GM19455 (cell line): ENCODE measurements around the gene PID1.

Experiments
- ATAC-seq: cut with Tn5 transposase; IDR thresholded peaks from one replicate; pipeline ENCODE4 v1.9.1; 2021; ENCODE audit not compliant: unreplicated experiment

PID1 gene

DNA sequence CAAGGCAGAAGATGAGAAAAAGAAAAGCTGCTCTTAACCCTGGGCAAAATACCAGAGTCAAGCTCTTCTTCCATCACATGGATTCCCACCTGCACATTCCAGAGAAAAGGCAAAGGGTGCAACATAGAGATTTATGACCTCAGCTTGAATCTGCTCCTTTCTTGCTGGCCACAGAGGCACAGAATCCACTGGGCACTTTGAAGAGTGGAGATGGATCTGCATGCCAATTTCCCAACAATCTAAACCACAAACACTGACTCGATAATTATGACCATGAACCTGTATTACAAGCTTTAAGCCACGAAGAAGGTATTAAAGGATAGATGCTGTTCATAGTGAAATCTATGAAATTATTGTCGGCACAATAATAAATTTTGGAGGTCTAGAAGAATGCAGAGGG, 237.3 kb downstream of the PID1 start:
- no peak for ATAC-seq

GRCh38 chr2:229032608-229033234, 238.4 kb downstream of the PID1 start:
- no peak for ATAC-seq

DNA sequence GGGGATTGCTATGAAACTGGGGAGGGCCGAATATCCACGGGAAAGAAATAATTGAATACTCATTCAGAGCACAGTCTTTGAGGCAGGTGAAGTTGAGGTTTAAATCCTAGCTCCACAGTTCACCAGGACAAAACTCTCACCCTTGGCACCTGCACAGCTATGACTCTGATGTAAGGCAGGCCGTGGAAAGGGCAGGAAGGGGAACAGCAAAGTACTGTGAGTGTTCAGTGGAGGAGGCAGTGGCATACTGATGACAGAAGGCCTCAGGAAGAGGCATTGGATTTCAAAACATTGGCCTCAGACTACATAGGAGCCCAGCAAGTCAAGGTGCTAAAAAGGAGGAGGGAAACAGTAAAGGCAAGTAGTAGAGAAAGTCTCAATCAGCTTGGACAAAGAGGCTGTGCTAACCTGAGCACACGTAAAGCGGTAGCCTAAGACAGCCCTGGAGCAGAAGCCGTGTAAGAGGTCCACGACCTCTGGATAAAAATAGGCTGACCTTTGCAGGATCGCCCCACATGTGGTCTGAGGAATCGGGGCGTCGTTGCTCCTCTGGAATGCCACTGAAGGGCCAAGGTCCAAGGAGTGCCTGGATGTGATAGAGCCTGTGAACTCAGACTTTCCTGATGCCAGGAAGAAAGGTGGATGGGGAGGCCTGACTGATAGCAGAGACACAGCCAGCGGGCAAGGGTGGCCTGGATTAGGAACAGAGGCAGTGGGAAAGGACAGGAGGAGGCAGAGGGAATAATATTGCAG, 243.6 kb downstream of the PID1 start:
- ATAC-seq, result no peak

GRCh38 chr2:229025653-229026052, 245.4 kb downstream of the PID1 start:
- ATAC-seq, result no peak

DNA sequence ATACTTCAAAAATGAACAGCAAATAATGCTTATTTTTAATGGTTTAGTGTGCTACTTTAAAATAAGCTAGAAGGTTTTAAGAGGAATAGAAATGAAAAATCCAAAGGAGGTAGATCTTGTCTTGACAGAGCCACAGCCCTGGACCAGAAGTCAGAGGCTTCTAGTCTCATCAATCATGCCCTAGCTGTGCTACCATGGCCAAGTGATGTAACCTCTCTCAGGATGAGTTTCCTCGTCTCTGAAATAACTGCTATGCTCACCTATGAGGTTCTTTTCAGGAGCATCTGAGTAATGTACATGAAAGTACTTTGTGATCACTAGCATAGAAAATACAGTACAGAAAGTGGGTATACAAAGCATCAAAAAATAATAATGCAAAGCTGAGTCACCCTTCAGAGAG, 248.4 kb downstream of the PID1 start:
- no peak for ATAC-seq

GRCh38 chr2:229022071-229022470, 249.0 kb downstream of the PID1 start:
- ATAC-seq, result no peak

- ATAC-seq, result no peak
Observed at GRCh38 chr2:229009816-229010215, 261.3 kb downstream of the PID1 start.

DNA sequence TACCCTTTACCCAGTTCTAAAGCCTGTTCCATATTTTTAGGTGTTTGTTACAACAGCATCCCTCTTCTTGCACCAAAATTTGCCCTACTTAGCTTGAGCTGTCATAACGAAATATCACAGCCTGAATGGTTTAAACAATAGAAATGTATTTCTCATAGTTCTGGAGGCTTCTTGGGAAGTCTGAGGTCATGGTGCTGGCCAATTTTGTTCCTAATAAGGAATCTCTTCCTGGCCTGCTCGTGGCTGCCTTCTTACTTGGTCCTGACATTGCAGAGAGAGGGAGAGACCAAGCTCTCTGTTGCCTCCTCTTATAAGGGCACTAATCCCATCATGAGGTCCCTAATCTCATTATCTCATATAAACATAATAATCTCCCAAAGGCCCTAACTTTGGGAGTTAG, 267.8 kb downstream of the PID1 start:
- ATAC-seq, result no peak

GRCh38 chr2:229001196-229001595, 269.9 kb downstream of the PID1 start:
- no peak for ATAC-seq

DNA sequence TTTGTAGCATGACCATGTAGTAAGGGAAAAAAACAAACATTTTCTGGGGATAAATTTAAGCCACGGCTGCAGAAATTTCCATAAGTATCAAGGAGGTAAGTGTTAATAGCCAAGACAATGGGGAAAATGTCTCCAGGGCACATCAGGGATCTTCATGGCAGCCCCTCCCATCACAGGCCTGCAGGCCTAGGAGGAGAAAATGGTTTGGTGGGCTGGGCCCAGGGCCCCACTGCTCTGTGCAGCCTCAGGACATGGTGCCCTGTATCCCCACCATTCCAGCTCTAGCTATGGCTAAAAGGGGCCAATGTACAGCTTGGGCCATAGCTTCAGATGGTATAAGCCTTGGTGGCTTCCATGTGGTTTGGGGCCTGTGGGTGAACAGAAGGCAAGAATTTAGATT, 271.8 kb downstream of the PID1 start:
- ATAC-seq, result no peak

- no peak for ATAC-seq
Observed at GRCh38 chr2:228988786-228989185, 282.3 kb downstream of the PID1 start.

GRCh38 chr2:228987441-228988155, 283.5 kb downstream of the PID1 start:
- ATAC-seq, result no peak

DNA sequence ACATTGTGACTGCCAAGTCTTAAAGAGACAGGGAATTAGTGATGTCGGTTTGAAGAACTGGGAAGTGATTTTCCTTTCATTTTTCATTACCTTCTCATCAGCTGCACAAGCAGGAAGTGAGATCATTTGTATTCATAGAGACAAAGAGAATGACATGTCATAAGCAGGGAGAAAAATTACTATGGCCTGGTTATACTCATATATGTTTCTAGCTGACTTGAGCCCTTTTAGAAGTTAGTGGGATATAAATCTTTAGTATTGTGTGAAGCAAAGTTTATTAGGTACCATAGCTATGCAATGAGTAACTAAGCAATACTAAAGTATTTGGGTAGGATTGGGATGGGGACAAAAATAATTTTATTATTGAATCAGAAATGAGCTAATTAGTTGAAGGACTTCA, 284.1 kb downstream of the PID1 start:
- ATAC-seq, result no peak

DNA sequence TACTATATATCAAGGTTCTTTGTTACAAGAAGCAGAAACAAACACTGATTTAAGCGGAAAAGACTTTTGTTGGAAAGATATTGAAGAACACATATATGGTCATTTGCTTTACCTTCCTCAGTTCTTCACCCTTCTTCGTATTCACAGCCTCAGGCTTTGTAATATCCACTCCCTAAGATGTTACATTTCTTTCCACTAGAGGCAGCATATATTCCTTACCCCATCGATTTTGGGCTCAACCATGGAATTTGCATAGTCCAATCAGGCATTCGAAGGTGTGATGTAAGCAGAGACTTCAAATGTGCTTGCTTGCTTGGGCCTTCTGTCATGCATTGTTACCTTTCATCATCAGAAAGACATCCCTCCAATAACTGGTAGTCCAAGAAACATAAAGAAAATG, 287.4 kb downstream of the PID1 start:
- no peak for ATAC-seq

DNA sequence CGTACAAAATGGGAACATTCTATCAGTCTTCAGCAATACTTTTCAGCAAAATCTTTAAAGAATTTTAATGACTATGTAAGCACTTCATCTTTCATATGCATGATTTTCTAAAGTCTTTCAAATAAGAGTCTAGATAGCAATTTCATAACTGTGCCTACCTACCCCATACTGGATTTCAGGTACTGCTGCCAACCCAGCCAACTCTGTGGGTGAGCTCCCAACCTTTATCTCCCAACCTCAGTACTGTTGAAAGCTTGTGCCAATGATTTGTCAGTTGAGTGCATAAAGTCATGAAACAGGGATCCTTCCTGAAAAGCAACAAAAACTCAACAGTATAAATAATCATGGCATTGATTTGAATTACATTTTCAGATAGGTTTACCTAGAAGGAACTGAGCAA, 296.9 kb downstream of the PID1 start:
- no peak for ATAC-seq
